Uterus (tissue), 4 donors: ENCODE results near the gene PIK3R3. TPM values are rescaled to one million over a fixed set of nuclear protein-coding genes. Genes with fewer than 3 reads are reported as not detected.

Experiments
- DNase-seq, 2 donors: peaks; one replicate each; pipeline ENCODE4 v3.0.0-alpha.2; 2019 to 2020
- H3K27ac ChIP-seq, 2 donors: fragments of 200-600 bp; sonication (generic); 1 replicate in 1 of 2; 2 replicates in 1 of 2; pipeline ENCODE4 v1.5.1; 2016 to 2018
- H3K27me3 ChIP-seq, 2 donors: fragments of 200-600 bp; sonication (generic); one replicate each; pipeline ENCODE4 v1.5.1; 2018 to 2019; ENCODE audit warnings: control low read depth in 1 of 2
- H3K36me3 ChIP-seq, 2 donors: fragments of 200-600 bp; sonication (generic); one replicate each; pipeline ENCODE4 v1.5.1; 2019; ENCODE audit warnings: control low read depth in 1 of 2
- H3K4me1 ChIP-seq, 2 donors: fragments of 200-600 bp; sonication (generic); one replicate each; pipeline ENCODE4 v1.5.1; 2018 to 2019; ENCODE audit warnings: control low read depth in 1 of 2
- H3K4me3 ChIP-seq, 2 donors: fragments of 200-600 bp; sonication (generic); 1 replicate in 1 of 2; 2 replicates in 1 of 2; pipeline ENCODE4 v1.5.1; 2018 to 2019; ENCODE audit warnings: mild to moderate bottlenecking in 1 of 2
- H3K9me3 ChIP-seq, 2 donors: fragments of 200-600 bp; sonication (generic); one replicate each; pipeline ENCODE4 v1.5.1; 2019; ENCODE audit warnings: control low read depth in 1 of 2
- CTCF ChIP-seq, 4 experiments: fragments of 200-600 bp in 2 of 4; fragments of 450-650 bp in 2 of 4; sonication (generic) in 2 of 4; IDR thresholded peaks; one replicate each; pipeline ENCODE4 v1.5.1; 2016 to 2019; ENCODE audit warnings: antibody characterized with exemption in 4 of 4, mild to moderate bottlenecking in 2 of 4, moderate library complexity in 1 of 4
- POLR2A ChIP-seq, 2 donors: fragments of 450-650 bp; IDR thresholded peaks; one replicate each; pipeline ENCODE4 v1.6.1; 2016; ENCODE audit warnings: antibody characterized with exemption in 2 of 2, mild to moderate bottlenecking in 1 of 2, moderate library complexity in 1 of 2
- intact Hi-C: fragments of 100-400 bp; cut with DNase I; formaldehyde crosslinking; loops from one replicate; pipeline ENCODE4 v1.15.1; 2023; ENCODE audit warnings: low total_unique reads
- total RNA-seq, 4 donors: library from RNA; depleted of rRNA in 3 of 4; stranded (reverse); fragments of >200 nt in 3 of 4; gene quantifications; one replicate each; pipeline versions ENCODE4 v1.1.0 to v1.2.4, GENCODE V29; 2014 to 2023
- donor health status: DM: yes; HTN: yes; CAD: no.

The PIK3R3 gene
- total RNA-seq, 4 donors from 2014 or later, result 23.5 to 83.7 (median 38.3) TPM

- H3K4me1 ChIP-seq, result no peaks in the 10 kb centered on the region
- no peaks in the 10 kb centered on the region for H3K27me3 ChIP-seq
- no peaks in the 10 kb centered on the region for H3K9me3 ChIP-seq
- DNase-seq, result no peak
- TF ChIP-seq POLR2A (IDR thresholded peaks at IDR 0.05) (no peak), CTCF (IDR thresholded peaks at IDR 0.05) (no peak)
- peak overlapping the region; percentile 58 to 69 for H3K4me3 ChIP-seq
- peak overlapping the region; percentile 86 to 96 for H3K27ac ChIP-seq
- intact Hi-C loops, result no loop called here
- H3K36me3 ChIP-seq, result no peaks in the 10 kb centered on the region
Observed at GRCh38 chr1:46133181-46133658, 791 bp upstream of the PIK3R3 start.

- H3K36me3 ChIP-seq, result no peaks in the 10 kb centered on the region
- H3K27ac ChIP-seq, result peak overlapping the region; percentile 94 to 96
- no peaks in the 10 kb centered on the region for H3K9me3 ChIP-seq
- no peak for DNase-seq
- intact Hi-C loops, result no loop called here
- TF ChIP-seq POLR2A (IDR thresholded peaks at IDR 0.05) (no peak), CTCF (IDR thresholded peaks at IDR 0.05) (no peak)
- no peaks in the 10 kb centered on the region for H3K4me1 ChIP-seq
- peak overlapping the region; percentile 69 to 70 for H3K4me3 ChIP-seq
- no peaks in the 10 kb centered on the region for H3K27me3 ChIP-seq
Observed at GRCh38 chr1:46131712-46132528, 509 bp downstream of the PIK3R3 start.

GRCh38 chr1:46131093-46131492 is 1.3 kb downstream of the PIK3R3 start:
- Histone ChIP-seq H3K4me3 (peak overlapping the region; percentile 69 to 70), H3K36me3 (no peaks in the 10 kb centered on the region), H3K27me3 (no peaks in the 10 kb centered on the region), H3K27ac (peak overlapping the region in 1 of 2 donors; percentile 96), H3K9me3 (no peaks in the 10 kb centered on the region), H3K4me1 (no peaks in the 10 kb centered on the region)
- DNase-seq, result no peak
- TF ChIP-seq POLR2A (IDR thresholded peaks at IDR 0.05) (no peak), CTCF (IDR thresholded peaks at IDR 0.05) (no peak)
- intact Hi-C loops, result no loop called here

GRCh38 chr1:46130606-46131005 is 1.8 kb downstream of the PIK3R3 start:
- no peak for TF ChIP-seq POLR2A (IDR thresholded peaks at IDR 0.05)
- TF ChIP-seq CTCF (IDR thresholded peaks at IDR 0.05), result no peak
- DNase-seq, result no peak
- no peaks in the 10 kb centered on the region for H3K4me1 ChIP-seq
- no peaks in the 10 kb centered on the region for H3K27me3 ChIP-seq
- no peaks in the 10 kb centered on the region for H3K9me3 ChIP-seq
- H3K36me3 ChIP-seq, result no peaks in the 10 kb centered on the region
- peak overlapping the region; percentile 69 to 70 for H3K4me3 ChIP-seq
- intact Hi-C loops, result no loop called here
- peak overlapping the region in 1 of 2 donors; percentile 96 for H3K27ac ChIP-seq

GRCh38 chr1:46130121-46130520 is 2.3 kb downstream of the PIK3R3 start:
- Histone ChIP-seq H3K27me3 (no peaks in the 10 kb centered on the region), H3K9me3 (no peaks in the 10 kb centered on the region), H3K36me3 (no peaks in the 10 kb centered on the region), H3K4me3 (peak overlapping the region; percentile 69 to 70), H3K27ac (peak overlapping the region in 1 of 2 donors; percentile 96), H3K4me1 (no peaks in the 10 kb centered on the region)
- no peak for DNase-seq
- intact Hi-C loops, result no loop called here
- TF ChIP-seq CTCF (IDR thresholded peaks at IDR 0.05) (no peak), POLR2A (IDR thresholded peaks at IDR 0.05) (no peak)
